Chondrocyte (in vitro differentiated cells): ENCODE measurements around the gene GTF3C4. TPM values are rescaled to one million over a fixed set of nuclear protein-coding genes. Genes with fewer than 3 reads are reported as not detected.

ENCODE experiments used
- DNase-seq: peaks from one replicate; pipeline ENCODE4 v3.0.0; 2021; ENCODE audit warnings: mixed read lengths, low spot score
- H3K27ac Mint-ChIP-seq: one replicate; pipeline ENCODE4 v1.8.0; 2021; ENCODE audit warnings: mild to moderate bottlenecking, moderate library complexity, mixed read lengths; ENCODE audit not compliant: unreplicated experiment
- H3K27me3 Mint-ChIP-seq: 2 replicates; pipeline ENCODE4 v1.8.0; 2021; ENCODE audit warnings: low read depth, mixed read lengths
- H3K36me3 Mint-ChIP-seq: 2 replicates; pipeline ENCODE4 v1.8.0; 2021; ENCODE audit warnings: low read depth, mixed read lengths
- H3K4me1 Mint-ChIP-seq: 2 replicates; pipeline ENCODE4 v1.8.0; 2021; ENCODE audit warnings: low read depth, mild to moderate bottlenecking, mixed read lengths
- H3K4me3 Mint-ChIP-seq: one replicate; pipeline ENCODE4 v1.8.0; 2021; ENCODE audit warnings: mild to moderate bottlenecking, moderate library complexity, mixed read lengths; ENCODE audit not compliant: unreplicated experiment
- H3K9me3 Mint-ChIP-seq: 2 replicates; pipeline ENCODE4 v1.8.0; 2021; ENCODE audit warnings: low read depth, mixed read lengths
- total RNA-seq: library from RNA; stranded (reverse); gene quantifications from 3 replicates; pipeline ENCODE4 v1.2.1, GENCODE V29; 2021
- TF ChIP-seq, protein P1 (sequence below): fragments of 200-600 bp; sonication (generic); IDR thresholded peaks from 2 replicates; pipeline ENCODE4 v1.5.0; 2021; ENCODE audit warnings: antibody characterized with exemption, mild to moderate bottlenecking, moderate library complexity

The GTF3C4 gene
- total RNA-seq, 1 donor from 2014 or later: 16.6 TPM

DNA sequence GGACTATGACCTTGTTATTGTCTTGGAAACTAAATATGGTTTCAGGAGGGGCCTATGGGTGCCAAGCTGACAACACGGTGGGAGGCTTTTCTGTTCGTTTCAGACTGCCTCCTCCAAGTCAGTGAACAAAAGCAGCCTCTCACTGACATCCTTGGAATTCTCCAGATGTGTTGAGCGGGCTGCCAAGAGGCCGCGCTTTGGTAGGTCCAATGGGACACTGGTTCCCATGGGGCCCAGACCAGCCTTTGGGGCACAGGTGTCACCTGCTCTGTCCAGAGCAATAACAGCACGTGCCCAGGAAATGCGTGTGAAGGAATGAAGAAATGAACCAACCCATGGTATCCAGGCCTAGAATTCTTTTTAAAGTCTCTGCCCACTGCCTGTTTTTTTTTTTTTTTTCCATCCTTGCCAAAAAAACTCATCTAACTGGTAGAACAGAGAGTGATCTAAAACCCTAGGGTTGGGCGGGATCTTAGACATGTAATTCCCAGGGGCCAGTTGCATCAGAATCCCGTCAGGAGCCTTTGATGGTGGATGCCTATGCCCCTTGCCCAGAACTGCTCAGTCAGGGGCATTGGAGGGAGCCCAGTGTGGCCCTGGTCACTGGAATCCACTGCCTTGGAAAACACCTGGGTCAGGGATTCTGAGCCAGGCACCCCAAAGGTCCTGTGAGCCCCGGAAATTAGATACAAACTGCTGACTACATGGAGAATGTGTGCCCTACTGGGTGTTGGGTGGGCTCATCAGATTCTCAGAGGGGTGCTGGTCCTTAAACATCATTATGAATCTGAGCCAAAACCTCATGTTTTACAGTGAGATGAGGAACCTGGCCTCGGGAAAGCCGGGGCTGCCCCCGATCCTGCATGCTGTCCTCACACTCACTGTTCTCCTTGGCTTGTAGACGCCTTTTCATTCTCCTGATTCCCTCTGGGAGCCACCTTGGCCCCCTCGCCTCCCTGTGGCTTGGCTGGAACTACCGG lies 60.1 kb downstream of the GTF3C4 start:
- no peak overlapping the region for H3K27ac Mint-ChIP-seq
- H3K36me3 Mint-ChIP-seq: no peaks in the 10 kb centered on the region
- no peaks in the 10 kb centered on the region for H3K4me1 Mint-ChIP-seq
- no peaks in the 10 kb centered on the region for H3K9me3 Mint-ChIP-seq
- no peak for DNase-seq
- peaks cover 24% of the 10 kb centered on the region for H3K27me3 Mint-ChIP-seq
- H3K4me3 Mint-ChIP-seq: no peak overlapping the region
- TF ChIP-seq, protein P1, sequence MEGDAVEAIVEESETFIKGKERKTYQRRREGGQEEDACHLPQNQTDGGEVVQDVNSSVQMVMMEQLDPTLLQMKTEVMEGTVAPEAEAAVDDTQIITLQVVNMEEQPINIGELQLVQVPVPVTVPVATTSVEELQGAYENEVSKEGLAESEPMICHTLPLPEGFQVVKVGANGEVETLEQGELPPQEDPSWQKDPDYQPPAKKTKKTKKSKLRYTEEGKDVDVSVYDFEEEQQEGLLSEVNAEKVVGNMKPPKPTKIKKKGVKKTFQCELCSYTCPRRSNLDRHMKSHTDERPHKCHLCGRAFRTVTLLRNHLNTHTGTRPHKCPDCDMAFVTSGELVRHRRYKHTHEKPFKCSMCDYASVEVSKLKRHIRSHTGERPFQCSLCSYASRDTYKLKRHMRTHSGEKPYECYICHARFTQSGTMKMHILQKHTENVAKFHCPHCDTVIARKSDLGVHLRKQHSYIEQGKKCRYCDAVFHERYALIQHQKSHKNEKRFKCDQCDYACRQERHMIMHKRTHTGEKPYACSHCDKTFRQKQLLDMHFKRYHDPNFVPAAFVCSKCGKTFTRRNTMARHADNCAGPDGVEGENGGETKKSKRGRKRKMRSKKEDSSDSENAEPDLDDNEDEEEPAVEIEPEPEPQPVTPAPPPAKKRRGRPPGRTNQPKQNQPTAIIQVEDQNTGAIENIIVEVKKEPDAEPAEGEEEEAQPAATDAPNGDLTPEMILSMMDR: no peak

DNA sequence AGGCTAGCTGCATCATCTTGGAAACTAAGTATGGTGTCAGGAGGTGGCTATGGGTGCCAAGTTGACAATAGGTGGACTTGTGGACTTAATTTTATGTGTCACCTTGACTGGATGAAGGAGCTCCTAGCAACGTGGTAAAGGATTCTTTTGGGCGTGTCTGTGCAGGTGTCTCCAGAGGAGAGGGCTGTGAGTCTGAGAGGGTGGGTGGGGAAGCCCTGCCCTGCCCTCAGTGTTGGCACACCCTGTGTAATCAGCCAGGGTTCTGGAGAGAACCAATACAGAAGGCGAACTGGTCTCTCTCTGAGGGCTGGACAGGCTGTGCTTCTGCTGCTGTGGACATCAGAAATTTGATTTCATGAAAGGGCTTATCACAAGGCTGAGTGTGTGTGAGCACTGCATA lies 61.0 kb downstream of the GTF3C4 start:
- Mint-ChIP-seq H3K36me3 (no peaks in the 10 kb centered on the region), H3K27ac (no peak overlapping the region), H3K27me3 (peaks cover 23% of the 10 kb centered on the region), H3K4me3 (no peak overlapping the region), H3K9me3 (no peaks in the 10 kb centered on the region), H3K4me1 (no peaks in the 10 kb centered on the region)
- TF ChIP-seq, protein P1: no peak
- DNase-seq: no peak

DNA sequence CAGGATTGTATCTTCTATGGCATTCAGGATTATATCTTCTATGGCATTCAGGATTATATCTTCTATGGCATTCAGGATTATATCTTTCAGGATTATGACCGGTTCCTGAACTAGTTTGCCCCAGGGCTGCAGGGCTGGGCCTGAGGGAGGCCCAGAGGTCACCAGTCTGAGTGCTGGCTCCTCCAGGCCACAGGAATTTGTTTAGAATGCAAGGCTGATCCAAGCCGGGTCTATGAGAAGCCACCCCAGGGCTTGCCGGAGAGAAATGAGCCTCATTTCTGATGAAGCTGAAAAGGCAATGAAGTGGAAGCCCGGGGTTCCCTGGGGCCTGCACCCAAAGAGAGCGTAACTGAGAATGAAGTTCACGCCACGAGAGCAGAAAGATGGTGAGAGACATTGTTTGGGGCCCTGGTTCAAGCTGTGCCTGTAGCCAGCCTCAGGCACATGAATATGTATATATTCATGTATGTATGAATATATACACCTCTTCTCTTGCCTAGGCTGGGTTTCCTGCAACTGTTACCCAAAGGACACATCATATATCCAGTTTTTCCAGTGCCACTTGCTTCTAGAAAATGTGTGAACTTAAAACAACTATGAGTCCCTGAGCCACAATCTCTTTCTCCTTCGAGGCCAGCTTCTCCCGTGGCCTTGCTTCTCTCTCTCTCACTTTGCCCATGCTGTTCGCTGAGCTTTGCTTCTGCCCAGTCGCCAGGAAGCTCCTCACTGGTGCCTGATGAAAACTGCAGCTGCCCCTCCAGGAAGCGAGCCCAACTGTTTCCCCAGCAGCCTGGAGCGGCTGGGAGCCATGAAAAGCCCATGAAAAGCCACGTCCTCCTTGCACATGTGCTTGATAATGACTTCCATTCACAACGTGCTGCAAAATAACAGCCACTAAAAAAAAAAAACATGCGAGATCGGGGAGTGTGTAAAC lies 62.3 kb downstream of the GTF3C4 start:
- H3K27ac Mint-ChIP-seq: no peak overlapping the region
- no peaks in the 10 kb centered on the region for H3K9me3 Mint-ChIP-seq
- TF ChIP-seq, protein P1: no peak
- no peaks in the 10 kb centered on the region for H3K36me3 Mint-ChIP-seq
- H3K4me3 Mint-ChIP-seq: no peak overlapping the region
- DNase-seq: no peak
- H3K4me1 Mint-ChIP-seq: no peaks in the 10 kb centered on the region
- peaks cover 22% of the 10 kb centered on the region for H3K27me3 Mint-ChIP-seq

DNA sequence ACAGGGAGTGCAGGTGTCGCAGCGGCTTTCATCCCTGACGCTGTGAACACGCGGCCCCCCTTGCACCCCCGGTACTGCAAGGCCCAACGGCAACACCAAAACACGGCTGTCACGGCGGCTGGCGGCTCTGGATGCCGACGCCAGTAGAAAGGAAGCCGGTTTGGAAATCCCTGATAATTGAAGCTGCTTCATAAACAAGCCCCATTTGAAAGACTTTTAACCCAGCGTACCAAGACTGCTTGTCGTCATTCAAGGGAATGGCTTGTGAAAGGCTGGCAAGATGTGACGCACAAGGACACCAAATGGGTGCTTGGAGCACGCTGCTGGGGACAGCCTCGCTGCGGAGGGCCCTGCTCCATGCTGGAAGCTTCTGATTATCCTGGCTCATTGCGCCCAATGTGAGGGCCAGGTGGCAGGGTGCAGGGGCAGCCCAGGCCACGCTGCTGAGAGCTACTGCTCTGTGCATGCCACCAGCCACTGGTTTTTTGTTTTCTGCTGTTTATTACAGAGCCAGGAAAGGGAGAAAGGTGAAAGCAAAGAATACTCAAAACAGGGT lies 63.1 kb downstream of the GTF3C4 start:
- Mint-ChIP-seq H3K9me3 (no peaks in the 10 kb centered on the region), H3K36me3 (no peaks in the 10 kb centered on the region), H3K27ac (no peak overlapping the region), H3K27me3 (peaks cover 22% of the 10 kb centered on the region), H3K4me3 (no peak overlapping the region), H3K4me1 (no peaks in the 10 kb centered on the region)
- TF ChIP-seq, protein P1: no peak
- DNase-seq: no peak
